ENCODE measurements around the gene TTLL6. TPM values are rescaled to one million over a fixed set of nuclear protein-coding genes. Genes with fewer than 3 reads are reported as not detected.

Gene TTLL6
- total and polyA plus RNA-seq, 4 donors: 0.02 to 0.08 TPM; not detected in 2

GRCh38 chr17:48769009-48769675 lies 47.9 kb downstream of the TTLL6 start:
- no peak for DNase-seq (ENCODE audit: low spot score)
- 91% methylated on average over 5 of the region's 5 CpGs for WGBS
- Histone ChIP-seq H3K36me3 (ENCODE audit: control insufficient read depth in 4 of 4, insufficient read depth in 3 of 4, low read depth in 1 of 4, low read length in 3 of 4) (no peaks in the 10 kb centered on the region), H3K4me1 (ENCODE audit: control insufficient read depth in 4 of 4, insufficient read depth in 4 of 4, low read length in 3 of 4) (no peaks in the 10 kb centered on the region), H3K4me3 (ENCODE audit: low read depth in 1 of 3, low read length in 3 of 3) (no peak overlapping the region), H3K9ac (ENCODE audit: low read depth in 1 of 2, low read length in 2 of 2) (no peak overlapping the region), H3K27me3 (ENCODE audit: control insufficient read depth in 4 of 4, insufficient read depth in 4 of 4, low read length in 3 of 4) (peaks cover 0 to 6% (median 0%) of the 10 kb centered on the region in 4 donors), H3K9me3 (ENCODE audit: control insufficient read depth in 4 of 4, low read length in 3 of 4) (no peaks in the 10 kb centered on the region), H3K27ac (ENCODE audit: low read depth in 1 of 2, low read length in 2 of 2) (no peak overlapping the region)
- no peak for TF ChIP-seq TAF1 (conservative IDR thresholded peaks at IDR 0.05)

DNA sequence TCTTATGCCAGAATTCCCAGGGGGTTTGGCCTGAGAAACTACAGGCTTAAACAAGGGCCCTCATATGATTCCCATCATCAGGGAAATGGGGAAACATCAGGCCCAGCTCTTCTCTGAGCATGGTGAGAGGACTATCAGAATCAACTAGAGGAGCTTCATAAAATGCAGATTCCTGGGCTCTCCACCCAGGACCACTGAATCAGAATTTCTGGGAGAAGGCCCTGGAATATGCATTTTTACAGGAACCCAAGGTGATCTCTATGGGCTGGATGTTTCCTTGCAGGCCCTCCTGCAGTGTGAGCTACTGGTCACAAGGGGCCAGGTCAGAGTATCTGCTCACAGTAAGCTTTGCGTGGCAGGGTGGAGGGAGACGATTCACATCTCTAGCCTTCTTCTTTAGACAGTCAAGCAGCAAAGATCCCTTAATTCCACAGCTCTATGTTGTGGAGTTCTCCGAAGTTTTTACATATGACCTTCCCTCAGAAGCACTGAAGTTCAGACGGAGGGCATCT lies 49.7 kb downstream of the TTLL6 start:
- peaks cover 0 to 6% (median 0%) of the 10 kb centered on the region in 4 donors for H3K27me3 ChIP-seq (ENCODE audit: control insufficient read depth in 4 of 4, insufficient read depth in 4 of 4, low read length in 3 of 4)
- 93% methylated on average over 4 of the region's 4 CpGs for WGBS
- no peaks in the 10 kb centered on the region for H3K9me3 ChIP-seq (ENCODE audit: control insufficient read depth in 4 of 4, low read length in 3 of 4)
- no peaks in the 10 kb centered on the region for H3K4me1 ChIP-seq (ENCODE audit: control insufficient read depth in 4 of 4, insufficient read depth in 4 of 4, low read length in 3 of 4)
- TF ChIP-seq, protein P1, sequence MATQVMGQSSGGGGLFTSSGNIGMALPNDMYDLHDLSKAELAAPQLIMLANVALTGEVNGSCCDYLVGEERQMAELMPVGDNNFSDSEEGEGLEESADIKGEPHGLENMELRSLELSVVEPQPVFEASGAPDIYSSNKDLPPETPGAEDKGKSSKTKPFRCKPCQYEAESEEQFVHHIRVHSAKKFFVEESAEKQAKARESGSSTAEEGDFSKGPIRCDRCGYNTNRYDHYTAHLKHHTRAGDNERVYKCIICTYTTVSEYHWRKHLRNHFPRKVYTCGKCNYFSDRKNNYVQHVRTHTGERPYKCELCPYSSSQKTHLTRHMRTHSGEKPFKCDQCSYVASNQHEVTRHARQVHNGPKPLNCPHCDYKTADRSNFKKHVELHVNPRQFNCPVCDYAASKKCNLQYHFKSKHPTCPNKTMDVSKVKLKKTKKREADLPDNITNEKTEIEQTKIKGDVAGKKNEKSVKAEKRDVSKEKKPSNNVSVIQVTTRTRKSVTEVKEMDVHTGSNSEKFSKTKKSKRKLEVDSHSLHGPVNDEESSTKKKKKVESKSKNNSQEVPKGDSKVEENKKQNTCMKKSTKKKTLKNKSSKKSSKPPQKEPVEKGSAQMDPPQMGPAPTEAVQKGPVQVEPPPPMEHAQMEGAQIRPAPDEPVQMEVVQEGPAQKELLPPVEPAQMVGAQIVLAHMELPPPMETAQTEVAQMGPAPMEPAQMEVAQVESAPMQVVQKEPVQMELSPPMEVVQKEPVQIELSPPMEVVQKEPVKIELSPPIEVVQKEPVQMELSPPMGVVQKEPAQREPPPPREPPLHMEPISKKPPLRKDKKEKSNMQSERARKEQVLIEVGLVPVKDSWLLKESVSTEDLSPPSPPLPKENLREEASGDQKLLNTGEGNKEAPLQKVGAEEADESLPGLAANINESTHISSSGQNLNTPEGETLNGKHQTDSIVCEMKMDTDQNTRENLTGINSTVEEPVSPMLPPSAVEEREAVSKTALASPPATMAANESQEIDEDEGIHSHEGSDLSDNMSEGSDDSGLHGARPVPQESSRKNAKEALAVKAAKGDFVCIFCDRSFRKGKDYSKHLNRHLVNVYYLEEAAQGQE (IDR thresholded peaks at IDR 0.05): no peak
- TF ChIP-seq TAF1 (conservative IDR thresholded peaks at IDR 0.05) (no peak), JUND (IDR thresholded peaks at IDR 0.05) (no peak), RXRA (IDR thresholded peaks at IDR 0.05) (no peak), GABPA (IDR thresholded peaks at IDR 0.05 in 1 of 2, conservative IDR thresholded peaks at IDR 0.05 in 1 of 2) (no peak), RAD21 (IDR thresholded peaks at IDR 0.05) (no peak), EGR1 (IDR thresholded peaks at IDR 0.05; ENCODE audit: low read depth in 2 of 2) (no peak)
- TF ChIP-seq, protein P2, sequence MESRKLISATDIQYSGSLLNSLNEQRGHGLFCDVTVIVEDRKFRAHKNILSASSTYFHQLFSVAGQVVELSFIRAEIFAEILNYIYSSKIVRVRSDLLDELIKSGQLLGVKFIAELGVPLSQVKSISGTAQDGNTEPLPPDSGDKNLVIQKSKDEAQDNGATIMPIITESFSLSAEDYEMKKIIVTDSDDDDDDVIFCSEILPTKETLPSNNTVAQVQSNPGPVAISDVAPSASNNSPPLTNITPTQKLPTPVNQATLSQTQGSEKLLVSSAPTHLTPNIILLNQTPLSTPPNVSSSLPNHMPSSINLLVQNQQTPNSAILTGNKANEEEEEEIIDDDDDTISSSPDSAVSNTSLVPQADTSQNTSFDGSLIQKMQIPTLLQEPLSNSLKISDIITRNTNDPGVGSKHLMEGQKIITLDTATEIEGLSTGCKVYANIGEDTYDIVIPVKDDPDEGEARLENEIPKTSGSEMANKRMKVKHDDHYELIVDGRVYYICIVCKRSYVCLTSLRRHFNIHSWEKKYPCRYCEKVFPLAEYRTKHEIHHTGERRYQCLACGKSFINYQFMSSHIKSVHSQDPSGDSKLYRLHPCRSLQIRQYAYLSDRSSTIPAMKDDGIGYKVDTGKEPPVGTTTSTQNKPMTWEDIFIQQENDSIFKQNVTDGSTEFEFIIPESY (IDR thresholded peaks at IDR 0.05): no peak
- H3K9ac ChIP-seq (ENCODE audit: low read depth in 1 of 2, low read length in 2 of 2): no peak overlapping the region
- no peak overlapping the region for H3K4me3 ChIP-seq (ENCODE audit: low read depth in 1 of 3, low read length in 3 of 3)
- H3K27ac ChIP-seq (ENCODE audit: low read depth in 1 of 2, low read length in 2 of 2): no peak overlapping the region
- H3K36me3 ChIP-seq (ENCODE audit: control insufficient read depth in 4 of 4, insufficient read depth in 3 of 4, low read depth in 1 of 4, low read length in 3 of 4): no peaks in the 10 kb centered on the region
- DNase-seq (ENCODE audit: low spot score): no peak

- H3K4me1 ChIP-seq (ENCODE audit: control insufficient read depth in 4 of 4, insufficient read depth in 4 of 4, low read length in 3 of 4): no peaks in the 10 kb centered on the region
- H3K9ac ChIP-seq (ENCODE audit: low read depth in 1 of 2, low read length in 2 of 2): no peak overlapping the region
- H3K9me3 ChIP-seq (ENCODE audit: control insufficient read depth in 4 of 4, low read length in 3 of 4): no peaks in the 10 kb centered on the region
- WGBS: 68% methylated on average over 6 of the region's 6 CpGs
- peaks cover 0 to 15% (median under 1%) of the 10 kb centered on the region in 4 donors for H3K27me3 ChIP-seq (ENCODE audit: control insufficient read depth in 4 of 4, insufficient read depth in 4 of 4, low read length in 3 of 4)
- DNase-seq (ENCODE audit: low spot score): no peak
- no peak overlapping the region for H3K27ac ChIP-seq (ENCODE audit: low read depth in 1 of 2, low read length in 2 of 2)
- H3K4me3 ChIP-seq (ENCODE audit: low read depth in 1 of 3, low read length in 3 of 3): no peak overlapping the region
- H3K36me3 ChIP-seq (ENCODE audit: control insufficient read depth in 4 of 4, insufficient read depth in 3 of 4, low read depth in 1 of 4, low read length in 3 of 4): no peaks in the 10 kb centered on the region
- TF ChIP-seq, protein P1 (IDR thresholded peaks at IDR 0.05): no peak
- no peak for TF ChIP-seq JUND (IDR thresholded peaks at IDR 0.05)
- TF ChIP-seq CTCF (IDR thresholded peaks at IDR 0.05; ENCODE audit: low read depth, low read length, missing input control): no peak
- TF ChIP-seq, protein P2 (IDR thresholded peaks at IDR 0.05): no peak
- TF ChIP-seq GABPA (IDR thresholded peaks at IDR 0.05 in 1 of 2, conservative IDR thresholded peaks at IDR 0.05 in 1 of 2): no peak
- TF ChIP-seq HNF4G (IDR thresholded peaks at IDR 0.05): no peak
- no peak for TF ChIP-seq FOXA2 (IDR thresholded peaks at IDR 0.05)
- TF ChIP-seq FOXA1 (IDR thresholded peaks at IDR 0.05): no peak
These were observed 55.9 kb downstream of the TTLL6 start for GRCh38 chr17:48761114-48761513.
